Mammary epithelial cell (primary cell): Measurements from ENCODE around the gene FRMD5.

Experiments used
- CTCF ChIP-seq, 2 donors: IDR thresholded peaks in 1 of 2; conservative IDR thresholded peaks in 1 of 2; 2 replicates each; pipeline ENCODE4 v1.5.1; 2011 to 2012; ENCODE audit warnings: inconsistent platforms in 2 of 2, low read length in 2 of 2, mild to moderate bottlenecking in 2 of 2, control low read depth in 1 of 2, low read depth in 1 of 2; ENCODE audit not compliant: insufficient read depth in 1 of 2; ENCODE audit errors: extremely low read depth in 1 of 2
- EZH2 ChIP-seq: IDR thresholded peaks from 2 replicates; pipeline ENCODE4 v1.6.1; 2012; ENCODE audit warnings: low read length, inconsistent platforms, borderline replicate concordance

- TF ChIP-seq CTCF (conservative IDR thresholded peaks at IDR 0.05 in 1 of 2, IDR thresholded peaks at IDR 0.05 in 1 of 2; ENCODE audit: extremely low read depth in 1 of 2, insufficient read depth in 1 of 2, low read depth in 1 of 2, low read length in 2 of 2) (no peak), EZH2 (no peak)
Measured at GRCh38 chr15:43877371-43877770, 317.7 kb downstream of the FRMD5 start.
